Right atrium auricular region (tissue), 2 donors: ENCODE data around the gene NUSAP1. TPM values are rescaled to one million over a fixed set of nuclear protein-coding genes. Genes with fewer than 3 reads are reported as not detected.
"Not testable (repeated sequence)": the region's sequence is repeated elsewhere in the genome, so short reads cannot be mapped to it uniquely, and the experiment has no call there.

Experiments used
- DNase-seq: peaks from one replicate; pipeline ENCODE4 v3.0.0-alpha.2; 2019; ENCODE audit warnings: low spot score
- H3K27ac ChIP-seq, 2 donors: fragments of 200-600 bp; sonication (generic); 1 replicate in 1 of 2; 2 replicates in 1 of 2; pipeline ENCODE4 v1.5.1; 2016 to 2019
- H3K27me3 ChIP-seq, 2 donors: fragments of 200-600 bp; sonication (generic); one replicate each; pipeline versions ENCODE4 v1.5.1 to v1.6.0; 2017 to 2019
- H3K36me3 ChIP-seq: fragments of 200-600 bp; sonication (generic); one replicate; pipeline ENCODE4 v1.5.1; 2016
- H3K4me1 ChIP-seq, 2 donors: fragments of 200-600 bp; sonication (generic); one replicate each; pipeline versions ENCODE4 v1.5.1 to v1.6.0; 2017 to 2019
- H3K4me3 ChIP-seq, 2 donors: fragments of 200-600 bp; sonication (generic); 1 replicate in 1 of 2; 2 replicates in 1 of 2; pipeline ENCODE4 v1.5.1; 2017 to 2019; ENCODE audit warnings: mild to moderate bottlenecking in 1 of 2, moderate library complexity in 1 of 2
- H3K9me3 ChIP-seq, 2 donors: fragments of 200-600 bp; sonication (generic); one replicate each; pipeline ENCODE4 v1.5.1; 2019
- total RNA-seq, 2 donors: library from RNA; depleted of rRNA; stranded (reverse); fragments of >200 nt; gene quantifications; one replicate each; pipeline ENCODE4 v1.1.0, GENCODE V29; 2016
- TF ChIP-seq, protein P1 (sequence below), 2 donors: fragments of 200-600 bp; sonication (generic); IDR thresholded peaks; one replicate each; pipeline ENCODE4 v1.5.1; 2019; ENCODE audit warnings: antibody characterized with exemption in 2 of 2

Gene NUSAP1
- total RNA-seq, 2 donors from 2014 or later: 0.94 to 3.1 TPM

DNA sequence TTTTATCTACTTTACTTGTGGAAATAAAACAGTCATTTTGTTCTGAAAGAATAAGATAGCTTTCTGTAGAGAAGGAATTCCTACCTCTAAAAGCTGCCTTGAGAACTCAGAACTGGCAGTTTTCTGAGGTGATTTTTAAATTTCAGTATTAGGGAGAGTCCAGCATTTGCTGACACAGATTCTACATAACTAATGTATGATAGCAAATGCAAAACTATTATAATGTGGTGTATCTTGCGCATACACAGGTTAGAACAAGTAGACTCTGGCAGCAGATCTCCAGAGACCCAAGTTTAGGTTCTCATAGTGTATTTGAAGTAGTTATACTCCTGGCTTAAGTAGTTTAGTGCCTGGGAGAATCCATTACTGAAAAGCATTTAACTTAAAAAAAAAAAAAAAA, 31.1 kb upstream of the NUSAP1 start:
- Histone ChIP-seq H3K9me3 (no peaks in the 10 kb centered on the region), H3K4me1 (no peaks in the 10 kb centered on the region), H3K36me3 (peaks cover 41% of the 10 kb centered on the region), H3K27me3 (no peaks in the 10 kb centered on the region), H3K27ac (no peak overlapping the region), H3K4me3 (no peak overlapping the region)
- no peak for DNase-seq
- TF ChIP-seq, protein P1, sequence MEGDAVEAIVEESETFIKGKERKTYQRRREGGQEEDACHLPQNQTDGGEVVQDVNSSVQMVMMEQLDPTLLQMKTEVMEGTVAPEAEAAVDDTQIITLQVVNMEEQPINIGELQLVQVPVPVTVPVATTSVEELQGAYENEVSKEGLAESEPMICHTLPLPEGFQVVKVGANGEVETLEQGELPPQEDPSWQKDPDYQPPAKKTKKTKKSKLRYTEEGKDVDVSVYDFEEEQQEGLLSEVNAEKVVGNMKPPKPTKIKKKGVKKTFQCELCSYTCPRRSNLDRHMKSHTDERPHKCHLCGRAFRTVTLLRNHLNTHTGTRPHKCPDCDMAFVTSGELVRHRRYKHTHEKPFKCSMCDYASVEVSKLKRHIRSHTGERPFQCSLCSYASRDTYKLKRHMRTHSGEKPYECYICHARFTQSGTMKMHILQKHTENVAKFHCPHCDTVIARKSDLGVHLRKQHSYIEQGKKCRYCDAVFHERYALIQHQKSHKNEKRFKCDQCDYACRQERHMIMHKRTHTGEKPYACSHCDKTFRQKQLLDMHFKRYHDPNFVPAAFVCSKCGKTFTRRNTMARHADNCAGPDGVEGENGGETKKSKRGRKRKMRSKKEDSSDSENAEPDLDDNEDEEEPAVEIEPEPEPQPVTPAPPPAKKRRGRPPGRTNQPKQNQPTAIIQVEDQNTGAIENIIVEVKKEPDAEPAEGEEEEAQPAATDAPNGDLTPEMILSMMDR (IDR thresholded peaks at IDR 0.05): no peak

DNA sequence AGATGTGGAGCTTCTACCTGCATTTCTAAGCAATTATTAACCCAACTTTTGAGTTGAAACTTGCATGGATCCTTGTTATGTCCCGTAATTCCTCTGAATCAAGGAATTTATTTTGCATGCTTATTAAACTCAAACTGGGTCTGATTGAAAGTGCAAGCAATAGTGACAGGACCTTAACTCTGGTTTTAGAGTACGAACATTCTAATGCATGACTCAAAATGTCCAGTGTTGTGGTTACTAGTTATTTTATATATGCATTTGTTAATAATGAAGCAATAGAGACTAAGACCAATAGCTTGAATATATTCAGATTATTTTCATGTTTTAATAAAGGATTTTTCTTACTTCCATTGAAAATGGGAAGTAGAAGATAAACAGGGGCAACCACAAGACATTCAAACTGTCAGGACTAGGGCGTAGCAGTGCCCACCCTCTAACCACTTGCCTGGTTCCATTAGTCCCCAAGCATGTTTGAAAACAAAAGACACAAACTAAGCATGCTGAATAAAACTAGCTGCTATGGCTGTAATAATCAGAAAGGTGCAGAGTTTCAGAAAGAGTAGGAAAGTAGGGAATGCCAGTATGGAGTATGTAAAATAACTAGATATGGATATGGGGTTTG, 28.4 kb upstream of the NUSAP1 start:
- Histone ChIP-seq H3K36me3 (peaks cover 14% of the 10 kb centered on the region), H3K27ac (no peak overlapping the region), H3K4me3 (no peak overlapping the region), H3K9me3 (no peaks in the 10 kb centered on the region), H3K4me1 (no peaks in the 10 kb centered on the region), H3K27me3 (no peaks in the 10 kb centered on the region)
- DNase-seq: no peak
- TF ChIP-seq, protein P1 (IDR thresholded peaks at IDR 0.05): no peak

DNA sequence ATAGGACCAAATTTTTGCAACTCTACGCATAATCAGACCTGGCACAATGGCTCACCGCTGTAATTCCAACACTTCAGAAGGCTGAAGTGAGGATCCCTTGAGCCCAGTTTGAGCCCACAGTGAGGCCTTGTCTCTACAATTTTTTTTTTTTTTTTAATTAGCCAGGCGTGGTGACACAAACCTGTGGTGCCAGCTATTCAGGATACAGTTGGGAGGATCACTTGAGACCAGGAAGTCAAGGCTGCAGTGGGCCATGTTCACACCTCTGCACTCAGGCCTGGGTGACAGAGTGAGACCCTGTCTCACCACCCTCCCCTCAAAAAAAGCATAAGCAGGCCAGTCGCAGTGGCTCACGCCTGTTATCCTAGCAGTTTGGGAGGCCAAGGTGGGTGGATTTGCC, 25.0 kb upstream of the NUSAP1 start:
- no peaks in the 10 kb centered on the region for H3K27me3 ChIP-seq
- no peak overlapping the region for H3K4me3 ChIP-seq
- no peaks in the 10 kb centered on the region for H3K9me3 ChIP-seq
- peaks cover 5% of the 10 kb centered on the region for H3K36me3 ChIP-seq
- H3K4me1 ChIP-seq: no peaks in the 10 kb centered on the region
- no peak overlapping the region for H3K27ac ChIP-seq
- TF ChIP-seq, protein P1 (IDR thresholded peaks at IDR 0.05): no peak
- DNase-seq: no peak

DNA sequence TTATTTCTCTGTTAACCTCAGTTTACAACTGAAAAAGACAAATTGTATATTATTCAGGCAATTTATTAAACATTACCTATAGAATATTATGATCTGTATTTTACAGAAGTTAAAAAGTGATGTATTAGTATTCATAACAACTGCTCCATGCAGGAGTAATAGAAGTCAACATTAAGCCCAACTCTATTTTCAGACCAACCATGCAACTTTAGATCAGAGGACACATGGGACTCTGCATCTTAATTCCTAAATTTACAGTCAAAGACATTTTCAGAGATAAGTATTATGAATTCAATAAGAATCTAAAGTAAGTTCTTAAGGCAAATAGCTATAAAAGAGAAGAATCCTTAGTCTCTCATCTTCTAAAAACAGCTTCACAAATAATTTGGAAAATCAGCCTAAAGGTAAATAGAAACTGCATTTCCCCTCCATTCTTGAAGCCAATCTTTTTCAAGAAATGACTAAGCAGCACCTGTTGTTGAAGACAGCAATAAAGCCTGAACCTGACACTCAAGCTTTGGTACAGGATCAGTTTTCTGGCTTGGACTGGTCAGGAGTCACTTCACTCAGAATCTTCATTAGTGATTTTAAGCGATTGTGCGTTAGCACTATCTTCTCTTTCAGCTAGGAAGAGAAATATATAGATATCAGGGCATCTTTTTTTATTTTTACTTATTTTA, 23.3 kb upstream of the NUSAP1 start:
- no peak for DNase-seq
- Histone ChIP-seq H3K4me1 (no peaks in the 10 kb centered on the region), H3K27me3 (no peaks in the 10 kb centered on the region), H3K9me3 (no peaks in the 10 kb centered on the region), H3K27ac (no peak overlapping the region), H3K36me3 (peaks cover 5% of the 10 kb centered on the region), H3K4me3 (no peak overlapping the region)
- TF ChIP-seq, protein P1 (IDR thresholded peaks at IDR 0.05): no peak

DNA sequence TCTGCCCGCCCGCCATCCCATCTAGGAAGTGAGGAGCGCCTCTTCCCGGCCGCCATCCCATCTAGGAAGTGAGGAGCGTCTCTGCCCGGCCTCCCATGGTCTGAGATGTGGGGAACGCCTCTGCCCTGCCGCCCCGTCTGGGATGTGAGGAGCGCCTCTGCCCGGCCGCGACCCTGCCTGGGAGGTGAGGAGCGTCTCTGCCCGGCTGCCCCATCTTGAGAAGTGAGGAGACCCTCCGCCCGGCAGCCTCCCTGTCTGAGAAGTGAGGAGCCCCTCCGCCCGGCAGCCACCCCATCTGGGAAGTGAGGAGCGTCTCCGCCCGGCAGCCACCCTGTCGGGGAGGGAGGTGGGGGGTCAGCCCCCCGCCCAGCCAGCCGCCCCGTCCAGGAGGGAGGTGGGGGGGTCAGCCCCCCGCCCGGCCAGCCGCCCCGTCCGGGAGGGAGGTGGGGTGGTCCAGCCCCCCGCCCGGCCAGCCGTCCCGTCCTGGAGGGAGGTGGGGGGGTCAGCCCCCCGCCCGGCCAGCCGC, 11.8 kb upstream of the NUSAP1 start:
- not testable (repeated sequence) for DNase-seq, H3K36me3 ChIP-seq, H3K4me3 ChIP-seq, H3K27ac ChIP-seq, H3K9me3 ChIP-seq, H3K27me3 ChIP-seq, H3K4me1 ChIP-seq

DNA sequence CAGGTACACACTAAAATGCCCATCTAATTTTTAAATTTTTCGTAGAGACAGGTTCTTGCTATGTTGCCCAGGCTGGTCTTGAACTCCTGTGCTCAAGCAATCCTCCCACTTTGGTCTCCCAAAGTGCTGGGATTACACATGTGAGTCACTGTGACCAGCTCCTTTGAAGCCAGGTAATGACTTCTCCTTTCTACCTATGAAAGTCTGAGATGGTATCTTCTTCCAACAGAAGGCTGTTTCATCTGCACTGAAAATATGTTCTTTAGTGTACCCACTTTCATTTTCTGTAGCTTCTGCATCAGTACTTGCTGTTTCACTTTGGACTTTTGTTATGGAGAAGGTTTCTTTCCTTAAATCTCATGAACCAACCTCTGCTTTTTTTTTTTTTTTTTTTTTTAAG, 9.1 kb upstream of the NUSAP1 start:
- TF ChIP-seq, protein P1 (IDR thresholded peaks at IDR 0.05): no peak
- Histone ChIP-seq H3K27ac (no peak overlapping the region), H3K4me1 (no peaks in the 10 kb centered on the region), H3K9me3 (no peaks in the 10 kb centered on the region), H3K36me3 (no peaks in the 10 kb centered on the region), H3K27me3 (no peaks in the 10 kb centered on the region), H3K4me3 (no peak overlapping the region)
- DNase-seq: no peak
